ENCODE data around the gene CREB5. TPM values are rescaled to one million over a fixed set of nuclear protein-coding genes. Genes with fewer than 3 reads are reported as not detected.

The CREB5 gene
- total RNA-seq, 1 donor from 2014 or later: 8.9 TPM

- intact Hi-C loops (cut with DNase I): loop anchor here (5.0 kb wide), 1 partner anchor 471 kb away; no protein-coding TSS in a partner anchor
- Histone ChIP-seq H3K4me1 (peaks cover 11% of the 10 kb centered on the region), H3K27me3 (peaks cover 20% of the 10 kb centered on the region), H3K9me3 (no peaks in the 10 kb centered on the region), H3K27ac (no peak overlapping the region), H3K36me3 (no peaks in the 10 kb centered on the region), H3K4me3 (no peak overlapping the region)
- DNase-seq (no peak), ATAC-seq (no peak)
- no peak for TF ChIP-seq CTCF (IDR thresholded peaks at IDR 0.05)
Measured at GRCh38 chr7:28858206-28858605, 445.9 kb downstream of the CREB5 start.

- Histone ChIP-seq H3K27ac (no peak overlapping the region), H3K27me3 (peaks cover 13% of the 10 kb centered on the region), H3K4me1 (peaks cover 4% of the 10 kb centered on the region), H3K4me3 (no peak overlapping the region), H3K36me3 (no peaks in the 10 kb centered on the region), H3K9me3 (no peaks in the 10 kb centered on the region)
- intact Hi-C loops (cut with DNase I): loop anchor here (5.0 kb wide), 1 partner anchor 472 kb away; no protein-coding TSS in a partner anchor
- ATAC-seq (no peak), DNase-seq (no peak)
- TF ChIP-seq CTCF (IDR thresholded peaks at IDR 0.05): no peak
Measured at GRCh38 chr7:28858895-28859294, 446.6 kb downstream of the CREB5 start.

GRCh38 chr7:28861825-28862224 is 449.5 kb downstream of the CREB5 start:
- H3K4me3 ChIP-seq: no peak overlapping the region
- intact Hi-C loops (cut with DNase I): no loop called here
- peaks cover 4% of the 10 kb centered on the region for H3K27me3 ChIP-seq
- TF ChIP-seq CTCF (IDR thresholded peaks at IDR 0.05): no peak
- no peaks in the 10 kb centered on the region for H3K9me3 ChIP-seq
- H3K36me3 ChIP-seq: no peaks in the 10 kb centered on the region
- ATAC-seq (no peak), DNase-seq (no peak)
- no peaks in the 10 kb centered on the region for H3K4me1 ChIP-seq
- no peak overlapping the region for H3K27ac ChIP-seq

- Histone ChIP-seq H3K4me1 (no peaks in the 10 kb centered on the region), H3K36me3 (no peaks in the 10 kb centered on the region), H3K27me3 (peaks cover 4% of the 10 kb centered on the region), H3K9me3 (no peaks in the 10 kb centered on the region), H3K27ac (no peak overlapping the region), H3K4me3 (no peak overlapping the region)
- TF ChIP-seq CTCF (IDR thresholded peaks at IDR 0.05): no peak
- ATAC-seq (no peak), DNase-seq (no peak)
- intact Hi-C loops (cut with DNase I): no loop called here
Measured at GRCh38 chr7:28862595-28863272, 450.4 kb downstream of the CREB5 start.

- TF ChIP-seq CTCF (IDR thresholded peaks at IDR 0.05): no peak
- Histone ChIP-seq H3K27me3 (no peaks in the 10 kb centered on the region), H3K9me3 (no peaks in the 10 kb centered on the region), H3K4me1 (no peaks in the 10 kb centered on the region), H3K36me3 (no peaks in the 10 kb centered on the region), H3K27ac (no peak overlapping the region), H3K4me3 (no peak overlapping the region)
- intact Hi-C loops (cut with DNase I): no loop called here
- ATAC-seq (no peak), DNase-seq (no peak)
Measured at GRCh38 chr7:28865601-28866144, 453.4 kb downstream of the CREB5 start.
